ENCODE data around the gene IGFBP1.

DNA sequence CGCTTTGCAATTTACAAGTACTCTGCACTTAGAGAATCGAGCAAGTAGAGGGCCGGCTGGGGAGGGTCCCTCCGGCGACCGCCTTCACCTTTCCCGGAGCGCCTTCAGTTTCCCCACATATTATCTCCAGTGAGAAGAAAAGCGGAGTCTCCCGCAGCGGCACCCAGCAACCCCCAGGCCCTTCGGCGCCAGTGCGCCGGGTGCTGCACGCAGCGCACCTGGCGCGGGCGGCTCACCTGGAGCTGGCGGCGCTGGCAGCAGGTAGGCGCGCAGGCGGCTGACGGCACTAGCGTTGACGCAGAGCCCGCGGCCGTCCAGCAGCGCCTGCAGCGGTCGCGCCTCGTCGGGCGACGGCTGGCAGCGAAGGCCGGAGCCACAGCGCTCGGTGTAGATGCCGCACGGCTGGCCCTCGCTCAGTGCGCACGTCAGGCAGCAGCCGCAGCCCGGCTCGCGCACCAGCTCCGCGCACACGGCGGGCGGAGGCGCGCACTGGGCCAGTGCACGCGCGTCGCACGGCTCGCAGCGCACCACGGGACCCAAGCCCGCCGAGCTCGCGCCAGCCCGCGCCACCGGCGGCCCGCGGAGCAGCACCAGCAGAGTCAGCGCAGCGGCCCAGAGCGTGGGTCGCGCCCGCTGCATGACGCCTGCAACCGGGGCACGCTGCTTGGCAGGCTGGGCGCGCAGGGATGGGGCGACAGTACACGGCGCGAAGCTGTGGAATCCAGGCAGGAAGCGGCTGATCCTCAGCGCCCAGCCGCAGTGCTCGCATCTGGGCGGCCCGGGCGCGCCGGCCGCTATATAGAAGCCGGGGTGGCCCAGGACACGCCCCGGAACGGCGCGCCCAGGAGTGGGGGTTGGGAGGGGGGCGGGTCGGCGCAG, 32.5 kb downstream of the IGFBP1 start, which contains the start of gene IGFBP3:
- no peak for TF ChIP-seq POLR2AphosphoS5 (IDR thresholded peaks at IDR 0.05; ENCODE audit: low read depth, low read length)
- TF ChIP-seq TAF1 (IDR thresholded peaks at IDR 0.05; ENCODE audit: borderline replicate concordance, low read depth, low read length), result no peak
- TF ChIP-seq POLR2A (IDR thresholded peaks at IDR 0.05; ENCODE audit: low read depth, low read length), result no peak

All from GM12892 (cell line).